Measurements from ENCODE around the gene FAM174B.

DNA sequence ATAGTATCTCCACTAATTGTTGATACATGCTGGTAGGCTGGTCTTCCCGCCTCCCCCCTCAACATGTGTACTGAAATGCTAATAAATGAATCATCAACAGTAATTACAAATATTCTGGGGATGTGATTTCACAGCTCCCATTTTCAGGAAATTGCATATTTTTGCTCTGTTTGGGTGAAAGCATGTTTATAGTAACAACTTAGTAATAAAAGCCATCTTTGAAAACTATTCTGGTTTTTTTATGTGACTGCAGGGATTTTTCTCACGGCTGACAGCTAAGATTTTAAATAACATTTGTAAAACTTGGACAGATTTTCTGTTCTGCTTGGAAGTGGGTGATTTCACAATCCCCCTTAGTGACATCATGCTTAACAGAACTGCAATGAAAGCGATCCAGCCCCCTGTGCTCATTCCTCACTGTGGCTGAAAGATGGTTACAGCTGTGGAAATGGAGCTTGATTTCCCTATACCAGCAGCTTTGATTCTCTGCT, 25.6 kb upstream of the FAM174B start:
- TF ChIP-seq, protein P1, sequence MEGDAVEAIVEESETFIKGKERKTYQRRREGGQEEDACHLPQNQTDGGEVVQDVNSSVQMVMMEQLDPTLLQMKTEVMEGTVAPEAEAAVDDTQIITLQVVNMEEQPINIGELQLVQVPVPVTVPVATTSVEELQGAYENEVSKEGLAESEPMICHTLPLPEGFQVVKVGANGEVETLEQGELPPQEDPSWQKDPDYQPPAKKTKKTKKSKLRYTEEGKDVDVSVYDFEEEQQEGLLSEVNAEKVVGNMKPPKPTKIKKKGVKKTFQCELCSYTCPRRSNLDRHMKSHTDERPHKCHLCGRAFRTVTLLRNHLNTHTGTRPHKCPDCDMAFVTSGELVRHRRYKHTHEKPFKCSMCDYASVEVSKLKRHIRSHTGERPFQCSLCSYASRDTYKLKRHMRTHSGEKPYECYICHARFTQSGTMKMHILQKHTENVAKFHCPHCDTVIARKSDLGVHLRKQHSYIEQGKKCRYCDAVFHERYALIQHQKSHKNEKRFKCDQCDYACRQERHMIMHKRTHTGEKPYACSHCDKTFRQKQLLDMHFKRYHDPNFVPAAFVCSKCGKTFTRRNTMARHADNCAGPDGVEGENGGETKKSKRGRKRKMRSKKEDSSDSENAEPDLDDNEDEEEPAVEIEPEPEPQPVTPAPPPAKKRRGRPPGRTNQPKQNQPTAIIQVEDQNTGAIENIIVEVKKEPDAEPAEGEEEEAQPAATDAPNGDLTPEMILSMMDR (IDR thresholded peaks at IDR 0.05) = no peak
- TF ChIP-seq POLR2AphosphoS5 (IDR thresholded peaks at IDR 0.05) = peak in 2 of 3 donors; percentile 42 to 74
- TF ChIP-seq POLR2A (IDR thresholded peaks at IDR 0.05) = no peak

Data from stomach (tissue), 4 donors.